ENCODE measurements around the gene ZNF438.

Gene ZNF438

DNA sequence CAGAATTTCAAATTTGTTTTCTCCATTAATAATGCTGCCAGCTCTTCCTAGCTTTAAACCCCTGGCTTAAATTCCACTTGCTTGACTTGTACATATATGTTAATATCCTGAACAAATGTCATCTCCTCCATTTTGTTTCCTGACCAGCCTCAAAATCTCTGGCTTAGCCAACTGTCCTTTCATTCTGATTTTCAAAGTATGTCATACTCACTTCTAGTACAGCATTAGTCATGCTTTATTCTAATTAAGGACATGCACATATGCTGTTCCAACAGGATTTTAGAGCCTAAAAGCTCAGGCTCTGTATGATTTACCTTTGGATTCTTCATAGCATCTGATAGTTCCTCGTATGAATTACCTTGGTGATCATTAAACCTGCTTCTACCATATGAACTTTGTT lies 158.3 kb downstream of the ZNF438 start:
- no peak for DNase-seq

DNA sequence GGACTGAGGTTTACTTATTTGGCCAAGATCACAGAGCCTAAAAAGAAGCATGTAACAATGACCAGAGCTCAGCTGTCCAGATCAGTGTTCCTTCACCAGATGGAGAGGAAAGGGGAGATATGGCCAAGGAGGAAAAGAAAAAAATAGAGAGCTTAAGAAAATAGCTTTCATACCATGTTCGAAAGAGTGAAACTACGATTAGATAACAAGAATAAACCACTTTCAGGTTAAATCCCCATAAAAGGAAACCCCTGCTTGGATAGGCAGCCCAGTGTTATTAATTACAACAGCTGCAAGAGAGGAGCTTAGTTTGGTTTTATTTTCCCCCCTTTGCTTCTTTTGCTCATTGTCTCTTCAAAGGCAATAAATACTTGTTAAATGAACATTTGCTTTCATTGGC lies 160.8 kb downstream of the ZNF438 start:
- DNase-seq, result no peak

DNA sequence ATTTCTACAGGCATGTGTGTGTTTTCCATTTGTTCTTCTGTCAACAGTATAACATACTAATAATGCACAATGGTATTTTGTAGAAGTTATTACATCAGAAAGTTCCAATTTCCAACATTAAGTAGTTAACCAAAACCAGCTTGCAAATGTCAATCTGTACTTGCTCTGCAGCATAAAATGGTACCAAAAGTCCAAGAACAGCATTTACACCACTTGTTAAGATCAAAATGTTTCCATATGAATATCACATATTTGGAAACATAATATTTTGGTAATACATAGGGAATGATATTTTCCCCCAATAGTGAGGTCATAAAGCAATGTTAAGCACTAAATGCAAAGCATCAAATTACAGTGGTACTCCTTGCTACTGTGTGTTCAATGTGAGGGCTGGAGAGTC lies 162.1 kb downstream of the ZNF438 start:
- no peak for DNase-seq

DNA sequence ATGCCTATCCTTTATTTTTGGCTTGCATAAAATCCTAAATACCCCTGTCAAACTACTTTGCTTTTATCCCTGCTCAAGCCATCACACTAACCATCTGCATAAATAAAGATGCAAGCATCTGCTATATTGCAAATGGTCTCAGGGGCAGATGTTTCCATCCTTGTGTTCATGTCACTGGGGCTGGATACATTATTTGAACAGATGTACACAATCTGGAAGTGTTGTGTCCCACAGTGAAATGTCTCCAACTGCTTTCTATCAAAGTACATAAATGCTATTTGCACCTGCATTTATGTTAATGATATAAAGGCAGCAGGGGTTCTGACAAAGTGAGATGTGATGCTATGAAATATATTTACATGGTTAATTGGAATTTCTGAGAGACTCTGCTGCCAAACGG lies 163.1 kb downstream of the ZNF438 start:
- DNase-seq, result no peak

DNA sequence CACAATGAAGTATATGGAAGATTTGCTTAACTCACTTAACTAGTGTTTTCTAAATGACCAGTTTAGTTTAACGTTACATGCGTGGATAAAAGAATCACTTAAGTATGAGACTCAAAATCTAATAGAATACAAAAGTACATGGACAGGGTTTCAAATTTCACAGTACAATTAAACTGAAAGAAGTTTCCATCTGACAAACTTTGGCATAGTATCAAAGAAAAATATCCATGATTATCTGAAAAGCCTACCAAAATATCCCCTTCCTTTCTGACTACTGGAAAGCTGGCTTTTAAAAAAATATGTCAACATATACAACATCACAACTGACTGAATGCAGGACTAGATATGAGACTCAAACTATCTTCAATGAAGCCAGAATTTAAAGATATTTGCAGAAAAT lies 164.8 kb downstream of the ZNF438 start:
- DNase-seq, result no peak

DNA sequence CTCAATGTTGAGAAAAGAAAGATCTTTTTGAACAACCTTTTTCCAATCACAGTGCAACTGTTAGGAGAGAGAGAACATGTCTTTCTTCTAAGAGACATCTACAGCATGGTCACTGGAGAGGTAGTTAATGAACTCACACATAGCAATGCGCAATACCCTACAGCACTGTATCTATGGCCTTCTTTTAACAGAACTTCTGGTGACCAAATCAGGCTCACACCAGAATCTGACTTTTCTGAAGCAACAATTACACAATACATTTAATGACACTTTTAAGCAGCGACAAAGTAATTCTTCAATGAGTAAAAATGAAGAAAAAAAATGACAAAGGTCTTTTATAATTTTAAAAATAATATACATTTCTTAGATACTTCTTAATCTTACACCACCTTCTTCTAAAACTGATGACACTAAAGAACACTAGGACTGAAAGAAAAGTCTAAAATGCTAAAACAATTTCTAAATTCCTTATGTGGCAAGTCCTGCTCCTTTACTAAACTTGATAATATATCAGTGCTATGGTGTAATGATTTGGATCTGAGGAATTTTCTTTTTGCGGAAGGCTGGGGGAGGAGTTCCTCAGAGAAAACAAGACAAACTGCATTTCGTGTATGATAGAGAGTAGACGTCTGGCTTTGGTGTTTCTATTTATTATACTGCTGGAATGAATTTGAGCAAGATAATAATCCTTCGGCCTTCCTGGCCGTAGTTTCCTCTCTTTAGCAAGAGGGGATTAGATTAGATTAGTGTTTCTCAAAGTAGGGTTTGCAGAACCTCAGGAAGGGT lies 166.3 kb downstream of the ZNF438 start:
- no peak for DNase-seq

DNA sequence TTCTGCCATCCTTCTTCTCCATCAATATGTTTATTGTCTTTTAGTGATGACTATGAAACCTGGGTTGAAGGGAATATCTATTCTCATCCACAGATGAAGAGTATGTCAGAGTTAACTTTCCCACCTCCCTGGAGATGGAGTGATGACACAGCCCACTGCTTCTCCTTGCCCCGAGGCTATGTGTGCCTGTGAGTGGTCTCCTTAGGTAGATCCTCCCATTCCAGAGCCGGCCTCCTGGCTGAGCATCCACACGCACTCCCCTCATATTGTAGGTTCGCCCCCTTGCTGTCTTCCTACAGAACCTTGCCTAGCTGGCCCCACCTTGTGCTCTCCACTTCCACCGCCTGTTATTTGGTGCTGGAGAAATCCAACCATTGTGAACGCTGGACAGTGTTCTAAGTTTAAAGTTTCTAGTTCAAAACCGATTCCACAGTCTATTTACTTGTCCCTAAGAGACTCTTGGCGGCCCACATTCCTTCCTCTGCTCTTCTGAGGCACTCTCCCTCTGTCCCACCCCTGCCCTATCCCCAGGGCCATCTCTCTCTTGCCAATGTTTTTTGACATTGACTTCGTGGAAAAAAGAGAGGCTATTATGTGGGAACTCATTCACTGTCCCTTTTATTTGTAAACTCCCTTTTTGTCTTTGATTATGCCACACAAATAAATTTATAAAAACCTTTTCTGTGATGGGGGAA lies 168.0 kb downstream of the ZNF438 start:
- DNase-seq, result no peak

DNA sequence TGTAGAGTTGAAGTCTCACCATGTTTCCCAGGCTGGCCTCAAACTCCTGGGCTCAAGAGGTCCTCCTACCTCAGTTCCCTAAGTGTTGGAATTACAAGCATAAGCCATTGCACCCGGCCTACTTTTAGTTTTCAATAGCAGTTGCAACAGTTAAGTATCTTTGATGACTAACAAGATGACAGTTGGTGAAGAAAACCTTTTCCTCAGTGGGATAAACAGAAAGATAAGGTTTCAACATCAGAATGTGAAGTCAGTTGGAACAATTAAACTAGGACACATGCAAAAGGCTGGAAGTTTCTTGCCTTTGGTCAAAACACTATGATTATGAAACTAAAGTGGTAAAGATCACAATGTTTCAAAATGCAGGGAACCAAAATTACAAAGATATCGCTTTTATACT lies 169.2 kb downstream of the ZNF438 start:
- no peak for DNase-seq

DNA sequence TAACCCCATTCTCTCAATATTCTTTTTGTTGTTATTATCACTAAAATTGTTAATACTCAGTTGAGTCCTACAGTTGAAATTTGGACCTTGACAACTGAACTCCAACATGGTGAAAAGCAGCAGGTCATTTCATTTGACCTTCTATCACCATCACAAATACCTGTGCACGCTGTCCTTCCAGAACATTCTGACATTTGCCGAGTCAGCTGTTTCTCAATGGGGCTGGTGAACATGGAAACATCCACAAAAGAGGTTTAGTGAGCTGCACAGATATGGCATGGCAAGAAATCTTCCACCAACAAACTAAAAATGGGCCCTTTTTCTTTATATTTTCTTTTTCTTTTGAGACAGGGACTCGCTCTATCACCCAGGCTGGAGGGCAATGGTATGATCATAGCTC lies 169.7 kb downstream of the ZNF438 start:
- no peak for DNase-seq

DNA sequence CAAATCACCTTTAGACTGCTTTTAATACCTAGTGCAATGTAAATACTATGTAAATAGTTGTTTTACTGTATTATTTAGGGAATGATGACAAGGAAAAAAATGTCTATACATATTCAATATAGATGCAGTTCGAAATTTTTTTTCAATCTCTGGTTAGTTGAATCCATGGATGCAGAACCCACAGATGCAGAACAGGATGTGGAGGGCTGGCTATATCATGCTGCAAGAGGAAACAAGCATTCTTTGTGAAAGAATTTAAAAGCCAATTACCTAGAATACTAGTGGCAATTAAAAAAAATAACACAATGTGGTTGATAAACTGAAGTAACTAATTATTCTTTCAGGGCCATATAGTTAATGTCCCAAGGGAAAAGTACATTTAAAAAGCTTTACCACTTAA lies 170.4 kb downstream of the ZNF438 start:
- no peak for DNase-seq

DNA sequence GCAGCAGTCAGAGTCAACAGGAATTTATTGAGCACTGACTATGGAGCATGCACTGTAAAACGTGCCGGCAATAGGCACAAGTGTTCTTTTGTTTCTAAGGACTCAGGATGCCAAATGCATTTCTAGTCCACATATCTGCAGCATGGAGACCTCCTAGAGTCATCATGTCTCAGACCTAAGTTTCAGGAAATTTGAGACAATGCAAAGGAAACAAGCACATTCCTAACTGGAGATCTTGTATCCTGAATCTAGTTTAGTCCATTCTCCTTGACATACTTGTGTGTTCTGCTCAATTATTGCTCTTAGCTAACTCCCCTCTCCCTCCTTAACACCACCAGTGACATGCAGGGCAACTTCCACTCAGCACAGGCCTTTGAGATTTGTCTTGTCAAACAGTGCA lies 173.2 kb downstream of the ZNF438 start:
- DNase-seq, result no peak

DNA sequence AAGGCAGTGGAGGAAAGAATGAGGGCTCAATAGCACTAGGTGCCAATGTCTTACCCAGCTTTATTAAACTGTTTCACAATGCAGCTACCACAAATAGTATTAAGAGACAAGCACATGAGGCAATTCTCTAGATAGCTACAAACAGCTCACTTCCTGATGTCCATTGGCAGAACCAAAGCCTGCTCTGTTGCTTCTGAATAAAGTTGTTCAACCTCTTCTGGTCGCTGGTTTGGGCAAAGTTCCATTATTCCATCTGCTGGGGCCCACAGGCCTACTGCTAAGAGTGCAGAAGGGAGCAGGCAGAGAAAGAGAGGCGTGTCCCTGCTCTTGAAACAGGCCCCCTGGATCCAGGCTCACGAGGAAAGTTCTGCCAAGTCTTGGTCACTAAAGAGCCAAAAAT lies 173.9 kb downstream of the ZNF438 start:
- no peak for DNase-seq

DNA sequence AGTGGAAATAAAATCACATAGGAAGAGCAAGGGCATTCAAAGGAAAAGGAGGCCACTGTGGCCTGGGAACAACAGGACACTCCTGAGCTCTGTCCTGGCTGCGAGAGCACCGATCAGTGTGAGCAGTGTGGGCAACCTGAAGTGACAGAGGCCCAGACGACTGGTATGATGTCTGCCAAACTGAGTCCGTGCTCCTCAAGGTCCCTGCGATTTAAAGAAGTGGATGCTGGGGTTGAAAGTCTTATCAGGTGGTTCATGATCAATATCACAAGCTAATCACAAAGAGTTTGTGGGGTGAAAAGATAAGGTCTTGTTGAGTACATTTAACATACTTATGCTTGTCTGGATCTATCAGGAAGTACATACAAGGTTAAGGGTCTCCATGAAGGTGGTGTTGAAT lies 176.5 kb downstream of the ZNF438 start:
- no peak for DNase-seq

DNA sequence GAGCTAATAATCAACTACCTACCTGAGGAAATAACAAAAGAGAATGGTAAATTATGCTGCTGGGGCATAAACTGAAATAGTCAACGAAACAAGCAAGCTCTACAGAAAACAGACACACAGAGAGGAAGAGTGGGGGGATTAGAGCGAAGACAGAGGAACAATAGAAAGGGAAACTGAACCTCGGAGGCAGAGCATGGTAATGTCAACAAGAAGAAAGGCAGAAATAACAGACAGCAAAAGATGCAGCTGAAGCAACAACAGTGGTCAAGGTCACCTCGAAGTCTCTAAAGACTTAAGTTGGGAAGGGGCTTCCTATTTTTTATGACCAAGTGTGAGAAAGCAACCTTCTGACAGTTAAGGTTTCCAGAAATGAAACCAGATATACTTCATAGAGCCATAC lies 177.0 kb downstream of the ZNF438 start:
- DNase-seq, result no peak

DNA sequence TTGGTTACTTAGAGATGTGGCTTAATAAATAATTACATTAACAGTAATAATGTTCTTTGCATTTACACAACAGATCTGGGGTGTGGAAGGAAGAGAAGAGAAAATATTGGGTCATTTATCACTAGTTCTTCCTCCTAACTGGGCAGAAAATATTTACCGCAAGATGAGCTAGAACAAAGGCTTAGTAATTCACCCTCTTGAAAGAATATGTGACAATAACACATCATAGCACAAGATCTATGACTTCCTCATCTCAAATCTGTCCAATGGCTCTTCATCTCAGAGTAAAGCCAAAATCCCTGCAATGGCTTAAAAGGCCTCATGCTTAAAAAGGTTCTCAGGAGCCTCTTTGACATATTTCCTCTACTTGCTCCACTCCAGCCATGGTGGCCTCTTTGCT lies 178.6 kb downstream of the ZNF438 start:
- DNase-seq, result no peak

DNA sequence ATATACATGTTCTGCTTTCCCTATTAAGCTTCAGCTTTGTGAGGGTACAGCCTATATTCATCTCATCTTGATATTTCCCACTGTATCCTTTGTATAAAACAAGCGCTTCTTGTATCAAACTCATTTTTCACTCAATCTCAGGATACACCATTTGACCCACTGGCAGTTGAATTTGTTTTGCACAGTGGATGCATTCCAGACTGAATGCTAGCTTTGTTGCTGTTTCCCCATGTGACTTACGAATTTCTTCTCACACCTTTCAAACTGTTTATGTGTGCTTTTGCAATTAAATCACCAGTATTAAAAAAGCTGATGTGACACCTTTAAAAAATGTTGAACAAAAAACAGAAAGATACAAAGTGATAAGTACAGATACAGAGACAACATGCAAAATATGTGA lies 180.9 kb downstream of the ZNF438 start:
- no peak for DNase-seq

DNA sequence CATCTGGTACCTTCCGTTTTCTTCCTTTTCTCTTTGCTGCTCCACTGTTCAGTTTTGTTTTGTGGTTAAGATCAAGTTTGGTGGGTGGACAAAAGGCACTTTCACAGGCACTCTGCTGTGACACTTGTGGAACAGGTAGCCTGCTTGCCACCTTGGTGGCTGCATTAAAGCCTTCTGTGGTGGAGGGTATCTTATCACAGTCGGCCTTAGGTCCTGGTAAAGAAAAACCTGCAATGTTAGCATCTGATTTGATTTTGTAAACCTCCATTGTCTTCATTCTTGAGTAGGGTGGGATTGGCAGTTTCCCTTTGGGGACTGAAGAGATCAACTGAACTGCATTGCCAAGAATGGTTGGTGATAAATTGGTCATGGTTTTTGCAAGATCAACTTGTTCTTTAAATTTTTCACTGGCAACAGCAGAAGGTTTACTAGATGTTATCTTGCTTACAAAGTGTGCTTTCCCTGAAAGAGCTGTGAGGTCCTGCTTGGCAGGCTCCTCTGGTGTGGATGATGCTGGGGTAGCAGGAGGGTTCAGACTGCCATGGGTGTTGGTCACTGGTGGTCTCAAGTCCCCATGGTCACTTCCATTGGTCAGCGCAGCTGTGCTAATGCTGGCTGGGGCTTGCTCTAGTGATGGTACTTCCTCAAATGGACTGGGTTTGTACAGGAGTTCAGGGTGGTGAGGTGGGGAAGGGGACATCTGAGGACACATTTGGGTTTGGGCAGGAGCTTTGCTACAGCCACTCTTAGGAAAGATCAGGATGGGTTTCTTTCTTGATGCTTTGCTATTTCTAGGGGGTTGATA lies 182.2 kb downstream of the ZNF438 start:
- DNase-seq, result no peak

DNA sequence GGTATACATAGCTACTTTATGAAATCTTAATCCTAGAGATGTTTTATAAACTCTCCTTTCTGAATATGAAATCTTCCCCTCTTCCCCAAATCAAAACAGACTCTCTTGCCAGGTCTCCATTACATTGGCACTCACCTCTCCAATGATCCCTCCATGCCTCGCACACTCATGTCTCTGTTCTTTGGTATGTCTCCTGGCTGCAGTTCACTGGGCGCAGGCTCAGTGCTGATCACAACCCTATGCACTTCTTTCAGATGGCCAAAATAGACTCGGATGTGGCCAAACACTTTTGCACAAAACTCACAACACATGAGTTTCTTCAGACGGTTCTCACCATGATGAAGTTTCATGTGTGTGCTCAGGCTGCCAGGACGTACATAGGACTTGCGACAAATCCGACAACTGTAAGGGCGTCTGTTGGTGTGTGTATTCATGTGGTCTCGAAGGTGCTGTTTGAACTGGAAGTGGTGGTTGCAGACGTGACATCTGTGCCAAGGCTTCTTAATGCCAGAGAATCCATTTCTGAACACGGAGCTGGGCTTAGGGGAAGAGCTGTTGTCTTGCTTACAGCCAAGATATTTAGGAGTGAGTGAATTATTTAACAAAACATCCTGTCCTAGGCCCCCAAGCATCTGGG lies 183.2 kb downstream of the ZNF438 start:
- DNase-seq, result no peak

DNA sequence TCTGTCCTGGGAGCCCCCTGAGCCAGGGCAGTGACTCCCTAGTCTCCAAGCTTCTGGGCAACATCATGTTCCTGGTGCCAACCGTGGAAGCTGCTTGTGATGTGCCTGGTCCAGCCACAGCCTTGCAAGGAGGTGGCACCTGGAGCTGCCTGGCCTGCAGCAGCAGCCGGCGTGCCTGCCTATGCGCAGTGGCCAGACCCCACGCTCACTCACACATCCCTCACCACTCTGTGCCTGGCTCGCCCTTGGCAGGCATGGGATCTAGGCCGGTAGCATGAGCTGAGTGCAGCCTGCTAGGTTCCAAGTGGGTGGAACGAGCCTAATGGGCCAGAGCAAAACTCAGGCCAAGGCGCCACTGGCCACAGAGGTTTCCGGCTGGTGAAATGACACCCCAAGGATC lies 184.0 kb downstream of the ZNF438 start:
- DNase-seq, result no peak

DNA sequence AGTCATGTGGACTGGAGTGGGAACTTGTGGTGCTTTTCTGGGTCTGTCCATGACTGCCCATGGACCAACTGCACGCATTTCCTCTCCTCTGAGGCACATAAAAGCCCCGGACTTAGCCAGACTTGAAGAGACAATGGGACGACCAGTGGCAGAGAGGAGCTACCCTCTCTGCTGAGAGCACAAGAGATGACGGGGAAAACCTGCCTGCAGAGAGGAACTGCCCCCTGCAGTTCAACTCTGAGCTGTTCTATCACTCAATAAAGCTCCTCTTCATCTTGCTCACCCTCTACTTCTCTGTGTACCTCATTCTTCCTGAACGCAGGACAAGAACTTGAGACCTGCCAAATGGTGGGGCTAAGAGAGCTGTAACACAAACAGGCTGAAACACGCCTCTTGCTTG lies 184.5 kb downstream of the ZNF438 start:
- DNase-seq, result no peak

DNA sequence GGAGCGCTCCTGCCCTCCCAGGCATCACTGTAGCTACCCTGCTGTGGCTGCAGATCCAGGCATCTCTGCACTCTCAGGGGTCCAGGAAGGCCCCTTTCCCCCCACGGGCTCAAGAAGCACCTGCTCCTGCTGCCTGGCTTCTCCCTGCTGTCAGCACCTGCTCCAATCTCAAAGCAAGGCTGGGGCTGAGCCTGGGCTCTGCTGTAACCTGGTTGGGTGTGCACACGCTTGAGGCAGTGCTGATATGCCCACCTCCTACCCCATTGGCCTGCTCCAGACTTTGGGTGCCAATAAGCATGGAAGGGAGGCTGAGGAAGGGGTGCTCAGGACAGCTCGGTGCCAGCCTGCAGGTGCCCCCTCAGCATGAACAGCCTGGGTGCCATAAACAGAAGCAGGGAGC lies 185.0 kb downstream of the ZNF438 start:
- no peak for DNase-seq

DNA sequence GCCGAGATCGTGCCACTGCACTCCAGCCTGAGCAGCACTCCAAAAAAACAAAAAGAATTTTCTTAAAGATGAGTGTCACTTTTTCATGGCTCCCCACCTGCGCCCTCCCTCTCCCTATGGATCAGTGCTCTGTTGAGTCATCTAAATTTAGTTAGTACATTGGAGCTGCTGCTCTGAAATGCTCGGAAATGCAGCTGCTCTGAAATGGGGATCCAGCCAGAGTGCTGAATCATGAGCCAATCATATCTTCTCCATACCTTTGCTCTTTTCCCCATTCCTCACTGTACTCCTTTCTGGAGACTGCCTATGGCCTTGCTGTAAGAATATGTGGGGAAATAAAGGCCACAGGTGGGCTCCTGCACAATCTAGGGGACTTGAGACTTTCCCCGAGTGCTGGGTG lies 188.8 kb downstream of the ZNF438 start:
- no peak for DNase-seq

DNA sequence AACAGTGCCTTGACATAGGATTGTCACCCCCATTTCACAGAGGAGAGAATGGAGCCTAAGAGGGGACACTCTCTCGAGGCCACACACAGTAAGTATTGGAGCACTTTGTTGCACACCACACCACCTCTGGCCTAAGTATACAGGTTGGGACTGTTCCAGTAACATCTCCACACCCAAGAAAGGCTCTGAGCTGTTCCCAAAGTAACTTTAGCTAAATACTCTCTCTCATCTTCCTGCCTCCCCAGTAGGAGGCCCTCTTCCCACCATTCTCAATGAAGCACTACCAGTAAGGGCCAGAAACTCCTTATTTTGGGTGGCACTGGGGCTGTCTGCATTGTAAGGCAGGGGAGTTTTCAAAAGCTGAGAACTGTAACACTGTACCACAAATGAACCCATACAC lies 189.5 kb downstream of the ZNF438 start:
- DNase-seq, result no peak
